DMS79 treated with DMSO at 0.1 percent for 48 hours (cell line): ENCODE results near the gene PKN2.
"Not testable (repeated sequence)": the region's sequence is repeated elsewhere in the genome, so short reads cannot be mapped to it uniquely, and the experiment has no call there.

ENCODE experiments used
- DNase-seq: peaks from one replicate; lab custom pipeline; 2025; lab: John Stamatoyannopoulos, UW

PKN2 gene

DNA sequence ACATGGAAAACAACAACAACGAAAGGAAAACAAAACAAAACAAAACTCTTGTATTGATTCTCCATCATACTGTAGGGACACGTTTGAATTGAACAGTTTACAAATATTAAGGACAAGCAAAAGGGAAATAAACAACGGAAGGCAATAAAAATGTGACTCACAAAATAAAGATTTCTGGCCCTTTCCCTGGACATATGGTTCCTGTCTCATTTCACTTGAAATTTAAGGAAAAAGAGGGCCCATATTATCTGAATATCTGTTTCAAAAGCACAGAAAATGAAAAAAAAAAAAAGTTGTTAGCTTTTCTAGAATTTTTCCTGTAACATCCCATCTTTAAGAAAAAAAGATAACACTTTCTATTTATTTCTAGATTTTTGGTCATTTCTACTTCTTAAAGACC is 3.6 kb upstream of the PKN2 start:
- DNase-seq, result no peak

DNA sequence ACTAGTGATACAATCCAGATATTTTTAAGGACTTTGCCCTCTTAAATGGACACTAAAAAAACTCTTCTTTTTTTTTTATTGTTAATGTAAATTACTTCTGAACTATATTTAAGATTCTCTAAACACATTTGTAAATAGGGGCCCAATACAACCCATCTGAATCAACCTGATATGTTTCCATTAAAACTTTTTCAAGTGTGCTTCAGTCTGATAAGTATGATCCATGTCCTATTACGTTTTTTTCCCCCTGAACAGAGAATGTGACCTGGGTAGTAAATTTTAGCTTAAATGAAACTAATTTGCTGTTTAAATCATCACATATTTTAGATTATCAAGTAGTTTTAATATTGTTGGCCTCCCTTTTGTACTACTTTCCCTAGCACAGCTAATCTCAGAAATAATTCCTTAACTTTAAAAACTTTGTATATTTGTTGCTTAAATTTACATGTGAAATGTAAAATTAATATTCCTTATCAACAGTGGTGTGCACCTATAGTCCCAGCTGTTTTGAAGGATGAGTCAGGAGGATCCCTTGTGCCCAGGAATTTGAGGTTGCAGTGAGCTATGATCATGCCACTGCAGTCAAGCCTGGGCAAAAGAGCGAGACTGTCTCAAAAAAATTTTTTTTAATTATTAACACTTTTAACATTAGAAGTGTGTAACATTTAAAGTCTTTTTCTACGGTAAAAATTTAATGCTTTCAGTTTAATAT is 3.0 kb upstream of the PKN2 start:
- DNase-seq, result no peak

DNA sequence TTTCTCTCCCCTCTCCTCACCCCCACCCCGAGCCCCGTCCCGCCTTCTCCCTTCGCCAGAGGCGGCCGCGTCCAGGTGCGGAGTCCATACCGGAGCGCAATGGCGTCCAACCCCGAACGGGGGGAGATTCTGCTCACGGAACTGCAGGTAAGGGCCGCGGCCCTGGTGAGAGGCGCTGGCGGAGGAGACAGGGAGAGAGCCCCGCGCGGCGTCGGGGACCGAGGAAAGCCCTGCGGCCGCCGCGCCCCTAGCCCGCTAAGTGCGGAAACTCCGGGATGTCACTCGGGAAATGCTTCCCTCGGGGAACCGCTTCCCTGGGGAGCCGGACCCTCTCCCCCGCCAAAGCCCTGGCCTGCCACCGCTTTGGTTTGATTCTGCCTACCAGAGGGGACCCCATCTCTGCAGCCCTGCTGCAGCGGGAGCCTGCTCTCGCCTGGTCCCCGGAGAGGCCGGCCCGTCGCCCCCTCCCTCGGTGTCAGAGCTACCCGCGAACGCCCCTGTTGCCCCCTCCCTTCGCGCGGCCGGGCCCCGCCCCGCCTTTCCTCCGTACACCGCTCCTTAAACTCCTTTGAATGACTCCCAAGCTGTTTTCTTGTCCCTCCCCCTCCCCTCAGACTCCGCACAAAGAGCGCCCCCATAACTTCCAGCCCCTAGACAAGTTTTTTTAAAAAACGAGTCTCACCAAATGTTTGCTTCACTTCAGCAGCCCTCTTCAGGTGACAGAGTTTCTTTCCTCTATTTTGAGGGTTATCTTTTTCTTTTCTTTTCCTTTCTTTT is 597 bp downstream of the PKN2 start:
- peak; percentile 59 for DNase-seq

DNA sequence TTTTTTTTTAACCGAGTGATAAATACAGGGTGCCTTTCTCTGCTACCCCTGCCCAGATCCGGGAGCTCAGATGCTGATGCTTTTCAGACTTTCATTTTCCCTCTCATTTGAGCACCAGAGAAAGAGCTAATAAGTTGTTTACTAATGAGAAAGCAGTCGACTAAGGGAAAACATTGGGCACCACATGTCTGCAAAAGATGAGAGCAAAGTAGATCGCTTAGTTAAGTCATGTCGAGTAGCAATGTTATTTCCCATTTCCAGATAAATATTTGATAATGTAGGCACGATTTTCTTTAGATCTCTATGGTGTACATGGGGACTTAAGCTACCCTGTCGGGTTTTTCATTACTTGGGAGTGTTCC is 1.2 kb downstream of the PKN2 start:
- DNase-seq, result peak; percentile 38

DNA sequence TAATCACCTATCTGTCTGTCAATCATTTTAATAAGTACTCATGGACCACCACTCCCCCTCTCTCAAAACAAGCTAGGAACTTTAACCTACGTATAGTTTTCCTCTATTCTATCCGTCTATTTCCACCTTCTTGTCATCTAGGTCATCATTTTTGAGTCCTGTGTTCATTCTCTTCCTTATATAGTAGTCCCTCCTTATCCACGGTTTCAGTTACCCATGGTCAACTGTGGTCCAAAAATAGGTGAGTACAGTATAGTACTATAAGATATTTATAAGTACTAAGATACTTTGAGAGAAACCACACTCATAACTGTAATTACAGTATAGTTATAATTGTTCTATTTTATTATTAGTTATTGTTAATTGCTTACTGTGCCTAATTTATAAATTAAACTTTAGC is 7.5 kb downstream of the PKN2 start:
- no peak for DNase-seq

DNA sequence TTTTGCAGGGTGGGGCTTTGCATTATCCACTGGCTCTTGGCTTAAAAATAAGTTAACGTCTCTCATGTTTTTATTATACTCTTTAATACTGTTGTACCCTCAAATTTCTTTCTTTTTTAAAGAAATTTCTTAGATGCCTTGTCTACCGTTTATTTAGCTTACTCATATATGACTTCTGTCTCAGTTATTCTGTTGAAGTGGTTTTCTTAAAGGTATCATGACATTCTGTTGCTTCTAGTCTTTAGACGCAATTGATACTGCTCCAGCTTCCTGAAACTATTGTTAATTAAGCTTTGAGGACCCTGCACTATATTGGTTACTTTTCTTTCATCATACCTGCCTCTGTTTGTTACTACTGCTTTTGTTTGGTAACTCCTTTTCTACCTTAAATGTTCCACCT is 11.7 kb downstream of the PKN2 start:
- no peak for DNase-seq

DNA sequence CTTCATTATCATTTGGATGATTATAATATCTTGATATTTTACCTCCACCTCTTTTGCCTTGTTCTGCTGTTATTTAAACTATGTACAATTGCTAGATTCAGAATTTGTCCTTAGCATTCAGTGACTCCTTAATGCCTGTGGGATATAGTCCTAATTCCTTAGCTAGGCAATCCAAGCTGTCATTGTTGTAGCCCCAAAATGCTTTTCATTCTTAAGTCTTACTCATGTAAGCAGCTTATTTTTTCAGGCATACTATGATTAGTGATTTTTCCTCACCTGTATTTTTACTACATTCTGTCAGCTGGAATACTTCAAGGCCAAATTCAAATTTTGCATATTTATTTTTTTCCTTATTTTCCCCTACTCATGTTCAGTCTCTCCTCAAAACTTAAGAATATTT is 13.4 kb downstream of the PKN2 start:
- no peak for DNase-seq

DNA sequence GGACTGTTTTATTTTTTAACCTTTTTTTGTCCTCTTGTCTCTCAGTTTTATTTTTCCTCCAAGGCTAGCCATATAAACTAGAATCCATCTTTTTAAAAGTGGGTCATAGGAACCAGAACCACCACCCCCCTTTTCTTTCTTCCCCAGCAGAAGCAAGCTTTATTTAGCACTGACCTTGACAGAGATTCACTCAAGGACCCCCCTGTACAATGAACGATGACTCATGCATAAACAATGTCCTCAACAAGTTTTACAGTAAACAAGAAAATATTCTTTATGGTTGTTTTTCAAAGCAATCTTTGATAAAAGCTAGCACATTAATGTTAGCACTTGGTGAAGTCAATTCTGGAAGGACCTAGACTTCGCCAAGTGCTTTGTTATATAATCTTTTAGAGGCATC is 14.1 kb downstream of the PKN2 start:
- DNase-seq, result no peak

DNA sequence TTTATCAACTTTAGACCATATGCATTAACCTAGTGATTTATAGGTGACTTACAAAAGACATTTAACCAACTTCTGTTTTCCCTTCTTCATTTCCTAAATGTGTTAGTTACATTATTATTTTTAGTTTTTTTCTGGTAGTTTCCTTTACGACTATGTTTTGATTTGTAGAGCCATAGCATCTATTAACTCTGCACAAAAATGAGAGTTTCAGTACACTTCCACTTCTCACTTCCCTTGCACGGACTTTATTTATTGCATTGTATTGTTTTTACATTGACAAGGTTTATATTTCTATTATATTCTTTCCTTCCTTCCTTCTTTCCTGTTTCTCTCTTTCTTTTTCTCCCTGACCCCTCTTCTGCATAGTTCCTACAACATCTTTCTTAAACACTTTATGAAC is 14.7 kb downstream of the PKN2 start:
- no peak for DNase-seq

DNA sequence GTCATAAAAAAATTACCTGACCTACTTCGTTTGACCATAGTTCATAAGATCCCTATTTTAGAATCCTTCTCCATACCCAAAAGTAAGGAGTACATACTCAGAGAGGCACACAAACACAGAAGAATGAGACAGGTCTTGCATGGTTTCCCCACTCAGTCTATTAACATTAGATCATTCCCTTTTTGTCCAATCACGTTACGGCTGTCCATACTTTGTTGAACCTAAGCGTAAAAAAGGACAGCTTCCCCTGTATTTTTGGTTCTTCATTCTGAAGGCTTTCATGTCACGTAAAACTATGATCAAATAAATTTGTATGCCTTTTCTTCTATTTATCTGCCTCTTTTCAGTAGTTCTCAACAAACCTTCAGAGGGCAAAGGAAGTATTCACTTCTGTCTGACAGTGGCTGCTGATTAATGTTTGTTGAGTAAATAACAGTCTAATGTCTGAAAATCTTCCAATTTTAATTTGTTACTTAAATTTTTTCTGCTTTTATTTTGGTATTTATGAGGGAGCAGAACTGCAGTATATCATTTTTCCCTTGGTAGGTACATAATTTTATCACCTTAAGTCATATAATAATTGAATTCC is 16.4 kb downstream of the PKN2 start:
- no peak for DNase-seq

DNA sequence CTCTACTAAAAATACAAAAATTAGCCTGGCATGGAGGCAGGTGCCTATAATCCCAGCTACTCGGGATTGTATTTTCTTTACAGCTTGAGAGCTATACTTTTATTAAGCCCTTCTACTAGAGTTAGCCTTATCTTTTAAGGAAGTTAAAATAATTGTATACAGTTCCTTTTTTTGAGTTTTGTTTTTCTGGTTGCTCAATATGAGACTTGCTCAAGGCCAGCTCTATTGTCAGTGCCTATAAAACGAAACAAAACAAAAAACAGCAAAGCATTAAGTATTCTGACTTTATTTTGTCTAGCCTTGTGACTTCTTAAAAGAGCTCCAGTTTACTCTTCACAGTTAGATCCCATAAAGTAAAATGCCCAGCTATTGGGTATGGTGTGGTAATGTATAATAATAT is 17.2 kb downstream of the PKN2 start:
- DNase-seq, result no peak

DNA sequence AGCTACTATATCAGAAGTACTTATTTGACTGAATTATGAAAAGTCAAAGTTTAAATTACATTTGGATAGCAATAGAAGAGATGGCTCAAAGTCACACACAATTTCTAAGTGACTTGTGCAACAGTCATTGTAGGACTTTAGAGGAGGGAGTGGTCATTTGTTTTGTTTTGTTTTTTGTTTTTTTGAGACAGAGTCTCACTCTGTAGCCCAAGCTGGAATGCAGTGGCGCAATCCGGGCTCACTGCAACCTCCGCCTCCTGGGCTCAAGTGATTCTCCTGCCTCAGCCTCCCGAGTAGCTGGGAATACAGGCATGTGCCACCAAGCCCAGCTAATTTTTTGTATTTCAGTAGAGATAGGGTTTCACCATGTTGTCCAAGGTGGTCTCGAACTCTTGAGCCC is 17.7 kb downstream of the PKN2 start:
- DNase-seq, result not testable (repeated sequence)

DNA sequence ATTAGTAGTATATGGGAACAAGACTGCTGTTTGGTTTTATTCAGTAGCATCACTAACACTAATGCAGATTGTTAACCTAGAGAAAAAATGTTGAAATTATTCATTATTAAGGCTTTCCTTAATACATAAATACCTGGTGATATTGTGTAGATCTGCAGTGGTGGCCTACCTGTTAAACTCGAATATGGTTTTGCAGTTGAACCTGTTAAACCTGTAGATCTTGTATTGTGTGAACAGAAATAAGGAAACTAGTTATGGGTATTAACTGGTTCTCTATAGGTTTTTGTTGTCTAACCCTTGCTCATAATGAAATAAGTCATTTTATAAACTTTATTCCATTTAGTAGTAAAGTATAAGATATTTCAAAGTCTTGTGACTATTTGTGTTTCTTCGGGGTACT is 23.9 kb downstream of the PKN2 start:
- no peak for DNase-seq

DNA sequence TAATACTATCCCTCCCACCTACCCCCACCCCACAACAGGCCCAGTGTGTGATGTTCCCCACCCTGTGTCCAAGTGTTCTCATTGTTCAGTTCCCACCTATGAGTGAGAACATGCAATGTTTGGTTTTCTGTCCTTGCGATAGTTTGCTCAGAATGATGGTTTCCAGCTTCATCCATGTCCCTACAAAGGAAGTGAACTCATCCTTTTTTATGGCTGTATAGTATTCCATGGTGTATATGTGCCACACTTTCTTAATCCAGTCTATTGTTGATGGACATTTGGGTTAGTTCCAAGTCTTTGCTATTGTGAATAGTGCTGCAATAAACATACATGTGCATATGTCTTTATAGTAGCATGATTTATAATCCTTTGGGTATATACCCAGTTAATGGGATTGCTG is 28.8 kb downstream of the PKN2 start:
- not testable (repeated sequence) for DNase-seq

DNA sequence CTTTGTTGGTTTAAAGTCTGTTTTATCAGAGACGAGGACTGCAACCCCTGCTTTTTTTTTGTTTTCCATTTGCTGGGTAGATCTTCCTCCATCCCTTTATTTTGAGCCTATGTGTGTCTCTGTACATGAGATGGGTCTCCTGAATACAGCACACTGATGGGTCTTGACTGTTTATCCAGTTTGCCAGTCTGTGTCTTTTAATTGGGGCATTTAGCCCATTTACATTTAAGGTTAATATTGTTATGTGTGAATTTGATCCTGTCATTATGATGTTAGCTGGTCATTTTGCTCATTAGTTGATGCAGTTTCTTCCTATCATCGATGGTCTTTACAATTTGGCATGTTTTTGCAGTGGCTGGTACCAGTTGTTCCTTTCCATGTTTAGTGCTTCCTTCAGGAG is 32.5 kb downstream of the PKN2 start:
- not testable (repeated sequence) for DNase-seq

DNA sequence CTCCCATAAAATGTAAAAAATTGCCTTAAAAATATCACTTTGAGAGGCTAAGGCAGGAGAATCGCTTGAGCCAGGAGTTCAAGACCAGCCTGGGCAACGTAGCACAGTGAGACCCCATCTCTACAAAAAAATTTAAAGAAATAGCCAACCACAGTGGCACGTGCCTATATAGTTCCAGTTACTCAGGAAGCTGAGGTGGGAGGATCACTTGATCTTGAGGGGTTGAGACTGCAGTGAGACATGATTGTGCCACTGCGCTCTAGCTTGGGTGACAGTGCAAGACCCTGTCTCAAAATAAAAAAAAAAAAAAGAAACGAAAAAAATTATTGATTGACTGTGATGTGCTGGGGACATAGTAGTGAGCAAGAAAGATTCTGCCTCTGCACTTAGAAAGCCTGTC is 38.4 kb downstream of the PKN2 start:
- no peak for DNase-seq

DNA sequence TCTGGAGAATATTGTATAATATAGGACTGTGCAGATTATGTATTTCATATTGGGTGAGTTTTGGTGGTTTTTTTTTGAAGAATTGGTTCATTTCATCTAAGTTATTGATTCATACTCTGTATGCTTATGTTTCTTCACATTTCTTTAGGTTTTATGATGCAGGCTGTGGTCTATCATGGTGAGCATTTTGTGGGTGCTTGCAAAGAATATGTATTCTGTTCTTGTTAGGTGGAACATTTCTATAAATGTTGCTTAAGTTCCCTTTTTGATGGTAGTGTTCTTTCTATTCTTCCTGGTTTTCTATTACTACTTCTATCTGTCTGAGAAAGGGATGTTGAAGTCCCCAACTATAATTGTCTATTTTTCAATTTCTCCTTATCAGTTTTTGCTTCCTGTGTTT is 42.6 kb downstream of the PKN2 start:
- DNase-seq, result no peak

DNA sequence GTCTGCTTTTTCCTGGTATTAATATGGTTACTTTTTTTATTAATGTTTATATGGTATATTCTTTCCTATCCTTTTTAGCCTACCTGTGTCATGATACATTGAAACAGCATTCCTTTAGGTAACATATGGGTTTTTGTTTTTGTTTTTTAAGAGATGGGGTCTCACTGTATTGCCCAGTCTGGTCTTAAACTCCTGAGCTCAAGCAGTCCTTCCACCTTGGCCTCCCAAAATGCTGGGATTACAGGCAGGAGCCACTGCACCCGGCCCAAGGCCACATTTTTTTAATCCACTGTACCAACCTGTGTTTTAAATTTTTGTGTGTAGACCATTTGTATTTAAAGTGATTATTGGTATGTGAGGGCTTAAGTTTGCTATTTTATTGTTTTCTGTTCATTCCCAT is 43.1 kb downstream of the PKN2 start:
- DNase-seq, result no peak

DNA sequence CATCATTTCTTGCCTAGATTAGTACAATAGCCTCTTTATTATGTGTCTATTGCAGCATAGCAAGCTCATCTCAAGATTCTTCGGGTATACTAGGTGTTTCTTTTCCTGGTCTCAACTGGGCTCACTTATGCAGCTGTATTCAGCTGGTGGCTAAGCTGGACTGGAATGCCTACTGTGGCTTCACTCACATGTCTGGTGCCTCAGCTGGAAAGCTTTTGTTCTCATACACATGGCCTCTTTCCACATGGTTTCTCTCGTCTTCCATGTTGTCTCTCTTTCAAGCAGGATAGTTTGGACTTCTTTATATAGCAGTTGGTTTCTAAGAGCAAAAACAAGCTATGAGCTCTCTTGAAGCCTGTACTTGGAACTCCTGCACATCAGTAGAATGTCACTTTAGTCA is 45.2 kb downstream of the PKN2 start:
- no peak for DNase-seq

DNA sequence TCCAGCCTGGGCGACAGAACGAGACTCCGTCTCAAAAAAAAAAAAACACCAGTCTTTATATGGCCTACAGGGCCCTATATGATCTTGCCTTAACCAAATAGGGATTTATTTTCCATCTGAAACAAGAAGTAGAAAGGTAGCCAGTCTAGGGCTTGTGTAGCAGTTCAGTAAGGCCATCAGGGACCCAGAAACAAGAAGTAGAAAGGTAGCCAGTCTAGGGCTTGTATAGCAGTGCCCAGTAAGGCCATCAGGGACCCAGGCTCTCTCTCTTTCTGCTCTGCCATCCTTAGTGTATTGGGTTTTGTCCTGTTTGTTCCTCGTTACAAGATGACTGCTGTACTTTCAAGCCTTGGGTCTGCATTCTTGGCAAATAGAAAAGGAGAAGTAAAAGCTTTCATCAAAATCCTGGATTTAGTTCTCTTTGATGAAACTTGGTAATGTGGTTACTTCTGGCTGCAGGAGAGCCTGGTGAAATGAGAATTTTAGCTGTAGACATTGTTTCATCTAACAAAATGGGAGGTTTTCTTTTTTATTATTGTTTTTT is 46.1 kb downstream of the PKN2 start:
- DNase-seq, result no peak

DNA sequence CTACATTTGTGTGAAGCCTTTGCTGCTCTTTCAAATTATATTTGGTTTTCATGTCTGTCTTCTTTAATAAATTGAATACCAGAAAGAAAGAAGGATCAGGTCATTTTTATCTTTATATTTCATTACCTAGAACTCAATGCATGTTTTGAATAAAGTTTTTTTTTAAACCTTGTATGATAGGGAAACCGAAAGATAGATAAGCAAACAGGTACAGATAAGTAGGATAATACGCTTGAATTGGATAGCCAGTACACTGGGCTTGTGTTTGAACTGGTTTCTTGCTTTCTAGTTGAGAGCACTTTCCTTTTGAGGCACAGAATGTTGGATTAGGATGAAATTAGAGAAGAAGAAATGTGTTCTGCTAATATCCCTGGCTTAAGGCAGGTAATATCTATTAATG is 46.9 kb downstream of the PKN2 start:
- peak; percentile 44 for DNase-seq

DNA sequence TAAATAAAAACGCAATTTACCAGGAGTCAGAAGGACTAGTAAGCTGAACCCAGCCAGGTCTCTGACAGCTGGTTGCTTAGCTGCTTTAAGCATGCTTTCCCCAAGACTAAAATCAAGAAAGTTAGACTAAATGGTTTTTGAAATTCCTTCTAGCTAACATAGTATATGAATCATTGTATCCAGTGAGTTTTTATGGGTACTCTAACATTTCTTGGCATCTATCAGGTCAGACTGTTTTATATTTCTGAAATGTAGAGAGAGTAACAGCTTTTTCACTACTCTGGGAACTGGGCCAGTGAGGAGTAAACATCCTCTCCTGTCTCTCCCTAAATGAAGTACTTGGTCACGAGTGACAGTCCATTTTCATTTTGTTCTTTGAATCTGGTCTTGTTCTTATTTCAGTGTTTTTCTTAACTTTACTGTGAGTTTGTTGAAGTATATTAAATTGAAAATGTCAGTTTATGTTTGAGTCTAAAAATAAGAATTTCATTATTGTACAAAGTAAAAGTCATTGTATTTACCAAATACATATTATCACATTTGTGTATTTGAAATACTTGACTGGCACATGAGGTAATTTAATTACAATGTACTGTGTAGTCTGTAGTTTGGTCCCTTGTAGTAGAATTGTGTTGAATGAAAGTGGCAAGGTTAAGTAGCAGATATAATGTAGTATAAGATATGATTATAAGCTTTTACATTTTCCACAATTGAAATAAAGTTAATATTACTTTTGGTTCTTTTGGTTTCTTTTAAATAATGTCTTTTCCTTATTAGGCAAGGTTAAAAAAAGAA is 47.6 kb downstream of the PKN2 start:
- peak; percentile 87 for DNase-seq
